HCT116 (cell line): ENCODE data around the gene MBLAC1. TPM values are rescaled to one million over a fixed set of nuclear protein-coding genes. Genes with fewer than 3 reads are reported as not detected.

Experiments used
- ATAC-seq: fragments of 200-7000 bp; cut with Tn5 transposase; 2 replicates; pipeline ENCODE4 v1.9.1; 2020; ENCODE audit warnings: mild to moderate bottlenecking, moderate library complexity
- BruUV-seq: library from RNA; stranded (reverse); fragments of 400-500 nt; replicated peaks from 2 replicates; lab custom pipeline; 2021; lab: Mats Ljungman, UMichigan
- CTCF ChIA-PET: fragments of 300-600 bp; sonication (Branson Sonifier 250); formaldehyde crosslinking; loops from one replicate; lab custom pipeline; 2021; ENCODE audit warnings: antibody characterized with exemption; lab: Charles Lee
- POLR2A ChIA-PET: fragments of 300-600, 350-600 bp; sonication (Branson Sonifier 250); formaldehyde crosslinking; loops from one replicate; lab custom pipeline; 2021; ENCODE audit warnings: antibody characterized with exemption; lab: Charles Lee
- RAD21 ChIA-PET, 2 experiments: fragments of 300-600 bp; sonication (Branson Sonifier 250); formaldehyde crosslinking; loops; one replicate each; lab custom pipeline; 2023; ENCODE audit warnings: low total read pairs in 2 of 2; ENCODE audit not compliant: uncharacterized antibody in 2 of 2, unreplicated experiment in 2 of 2, low non-redundant PET in 1 of 2; lab: Charles Lee
- DNase-seq: peaks from one replicate; pipeline ENCODE4 v3.0.0-alpha.2; 2010; ENCODE audit warnings: low read depth, low spot score
- H2AFZ ChIP-seq: fragments of 200-600 bp; shearing (Covaris generic), sonication (generic); 2 replicates; pipeline ENCODE4 v1.6.1; 2017; ENCODE audit warnings: low read depth, mixed run types, mixed read lengths, antibody characterized with exemption, low read length; ENCODE audit not compliant: poor library complexity, severe bottlenecking
- H3K27ac ChIP-seq: 2 replicates; pipeline ENCODE4 v1.5.1; 2012; ENCODE audit warnings: low read depth, low read length
- H3K27me3 ChIP-seq: fragments of 200-600 bp; sonication (generic); 2 replicates; pipeline ENCODE4 v1.6.1; 2016; ENCODE audit warnings: mixed run types, low read length, mixed read lengths; ENCODE audit not compliant: insufficient read depth
- H3K36me3 ChIP-seq, 2 experiments: fragments of 200-500 bp in 1 of 2; fragments of 200-600 bp in 1 of 2; sonication (Bioruptor generic) in 1 of 2; sonication (generic) in 1 of 2; 2 replicates each; pipeline versions ENCODE4 v1.5.1 to v1.6.1; 2014 to 2016; ENCODE audit warnings: low read length in 2 of 2, inconsistent platforms in 1 of 2, mixed read lengths in 1 of 2, mixed run types in 1 of 2; ENCODE audit not compliant: insufficient read depth in 2 of 2, control insufficient read depth in 1 of 2
- H3K4me1 ChIP-seq, 2 experiments: fragments of 200-600 bp in 1 of 2; sonication (generic) in 1 of 2; 2 replicates each; pipeline versions ENCODE4 v1.5.1 to v1.6.1; 2012 to 2017; ENCODE audit warnings: low read length in 2 of 2, inconsistent platforms in 1 of 2, mild to moderate bottlenecking in 1 of 2, mixed read lengths in 1 of 2, mixed run types in 1 of 2, moderate library complexity in 1 of 2; ENCODE audit not compliant: insufficient read depth in 2 of 2, control insufficient read depth in 1 of 2
- H3K4me2 ChIP-seq: fragments of 200-600 bp; sonication (generic); 2 replicates; pipeline ENCODE4 v1.6.1; 2017; ENCODE audit warnings: mixed run types, low read length, mixed read lengths
- H3K4me3 ChIP-seq, 2 experiments: fragments of 200-600 bp in 1 of 2; sonication (generic) in 1 of 2; replicated peaks in 1 of 2; 2 replicates each; pipeline ENCODE4 v1.5.1; 2011 to 2016; ENCODE audit warnings: low read length in 2 of 2, control low read depth in 1 of 2, low read depth in 1 of 2, mild to moderate bottlenecking in 1 of 2, mixed read lengths in 1 of 2, mixed run types in 1 of 2
- H3K79me2 ChIP-seq: fragments of 200-600 bp; sonication (generic); 2 replicates; pipeline ENCODE4 v1.6.1; 2017; ENCODE audit warnings: mild to moderate bottlenecking, mixed run types, low read length, moderate library complexity, mixed read lengths; ENCODE audit not compliant: insufficient read depth
- H3K9ac ChIP-seq: fragments of 200-600 bp; sonication (generic); 2 replicates; pipeline ENCODE4 v1.6.1; 2016; ENCODE audit warnings: low read length, mixed read lengths
- H3K9me2 ChIP-seq: fragments of 200-600 bp; sonication (generic), shearing (Covaris generic); 2 replicates; pipeline ENCODE4 v1.6.1; 2017; ENCODE audit warnings: mixed run types, mild to moderate bottlenecking, moderate library complexity; ENCODE audit not compliant: insufficient read depth
- H3K9me3 ChIP-seq, 2 experiments: fragments of 200-500 bp in 1 of 2; fragments of 200-600 bp in 1 of 2; sonication (Bioruptor generic) in 1 of 2; sonication (generic) in 1 of 2; 2 replicates each; pipeline ENCODE4 v1.6.1; 2014 to 2017; ENCODE audit warnings: low read length in 2 of 2, mixed read lengths in 2 of 2, inconsistent platforms in 1 of 2, low read depth in 1 of 2, mild to moderate bottlenecking in 1 of 2, mixed run types in 1 of 2, moderate library complexity in 1 of 2; ENCODE audit not compliant: control insufficient read depth in 1 of 2, insufficient read depth in 1 of 2
- H4K20me1 ChIP-seq: fragments of 200-600 bp; sonication (generic), shearing (Covaris generic); 2 replicates; pipeline ENCODE4 v1.6.1; 2017; ENCODE audit warnings: mixed run types, mild to moderate bottlenecking, moderate library complexity; ENCODE audit not compliant: insufficient read depth
- CBX3 ChIP-seq: IDR thresholded peaks from 2 replicates; pipeline ENCODE4 v1.6.1; 2012; ENCODE audit warnings: low read depth
- CEBPB ChIP-seq: IDR thresholded peaks from 2 replicates; pipeline ENCODE4 v1.6.1; 2012; ENCODE audit warnings: low read depth
- EGR1 ChIP-seq: IDR thresholded peaks from 2 replicates; pipeline ENCODE4 v1.6.1; 2012; ENCODE audit warnings: low read depth
- ELF1 ChIP-seq: IDR thresholded peaks from 2 replicates; pipeline ENCODE4 v1.6.1; 2012; ENCODE audit warnings: low read depth, borderline replicate concordance
- EZH2 ChIP-seq: fragments of 200-600 bp; sonication (generic); IDR thresholded peaks from 2 replicates; pipeline ENCODE4 v1.6.1; 2017; ENCODE audit warnings: antibody characterized with exemption, mixed run types
- EZH2phosphoT487 ChIP-seq: fragments of 200-600 bp; IDR thresholded peaks from 2 replicates; pipeline ENCODE4 v1.6.1; 2018; ENCODE audit warnings: antibody characterized with exemption, borderline replicate concordance
- FOSL1 ChIP-seq: IDR thresholded peaks from 2 replicates; pipeline ENCODE4 v1.6.1; 2012; ENCODE audit warnings: low read depth
- JUND ChIP-seq: IDR thresholded peaks from 2 replicates; pipeline ENCODE4 v1.6.1; 2012
- POLR2A ChIP-seq: IDR thresholded peaks from 2 replicates; pipeline ENCODE4 v1.7.0; 2011; ENCODE audit warnings: borderline replicate concordance; ENCODE audit not compliant: insufficient read depth, insufficient read length; ENCODE audit errors: extremely low read depth
- POLR2AphosphoS5 ChIP-seq: IDR thresholded peaks from 2 replicates; pipeline ENCODE4 v1.6.1; 2011; ENCODE audit warnings: mild to moderate bottlenecking, low read depth, low read length, moderate library complexity
- RAD21 ChIP-seq: IDR thresholded peaks from 2 replicates; pipeline ENCODE4 v1.6.1; 2012; ENCODE audit warnings: low read depth, mild to moderate bottlenecking
- SIN3A ChIP-seq: IDR thresholded peaks from 2 replicates; pipeline ENCODE4 v1.6.1; 2012; ENCODE audit warnings: low read depth
- SP1 ChIP-seq: IDR thresholded peaks from 2 replicates; pipeline ENCODE4 v1.6.1; 2012; ENCODE audit warnings: low read depth
- SRF ChIP-seq: IDR thresholded peaks from 2 replicates; pipeline ENCODE4 v1.6.1; 2012; ENCODE audit warnings: low read depth
- TCF7L2 ChIP-seq: IDR thresholded peaks from 2 replicates; pipeline ENCODE4 v1.7.0; 2011; ENCODE audit warnings: borderline replicate concordance, inconsistent platforms; ENCODE audit not compliant: insufficient read depth, insufficient read length; ENCODE audit errors: extremely low read depth
- ZNF274 ChIP-seq: fragments of 200-500 bp; sonication (Bioruptor generic); IDR thresholded peaks from 2 replicates; pipeline ENCODE4 v1.6.1; 2014; ENCODE audit warnings: mild to moderate bottlenecking, low read depth, low read length, inconsistent platforms
- intact Hi-C: fragments of 100-400 bp; cut with micrococcal nuclease; formaldehyde crosslinking; loops from 2 replicates; pipeline ENCODE4 v1.10.0; 2022
- total RNA-seq: library from RNA; stranded (reverse); gene quantifications from one replicate; pipeline ENCODE4 v1.2.1, GENCODE V29; 2021; ENCODE audit not compliant: unreplicated experiment
- TF ChIP-seq, protein P1 (sequence below): IDR thresholded peaks from 2 replicates; pipeline ENCODE4 v1.6.1; 2011; ENCODE audit warnings: mild to moderate bottlenecking, low read length, moderate library complexity; ENCODE audit not compliant: insufficient replicate concordance; ENCODE audit errors: extremely low read depth
- TF ChIP-seq, protein P2 (sequence below), 3 experiments: fragments of 200-600 bp in 1 of 3; sonication (generic) in 1 of 3; IDR thresholded peaks in 2 of 3; conservative IDR thresholded peaks in 1 of 3; 2 replicates each; pipeline ENCODE4 v1.5.1; 2012 to 2017; ENCODE audit warnings: low read depth in 2 of 3, low read length in 2 of 3, antibody characterized with exemption in 1 of 3, borderline replicate concordance in 1 of 3, control low read depth in 1 of 3, mild to moderate bottlenecking in 1 of 3, mixed read lengths in 1 of 3, mixed run types in 1 of 3, moderate library complexity in 1 of 3; ENCODE audit not compliant: insufficient read depth in 1 of 3
- TF ChIP-seq, protein P3 (sequence below): IDR thresholded peaks from 2 replicates; pipeline ENCODE4 v1.6.1; 2012
- TF ChIP-seq, protein P4 (sequence below): IDR thresholded peaks from 2 replicates; pipeline ENCODE4 v1.6.1; 2012

Gene MBLAC1
- total RNA-seq, 1 experiment from 2014 or later, result 2.0 TPM

DNA sequence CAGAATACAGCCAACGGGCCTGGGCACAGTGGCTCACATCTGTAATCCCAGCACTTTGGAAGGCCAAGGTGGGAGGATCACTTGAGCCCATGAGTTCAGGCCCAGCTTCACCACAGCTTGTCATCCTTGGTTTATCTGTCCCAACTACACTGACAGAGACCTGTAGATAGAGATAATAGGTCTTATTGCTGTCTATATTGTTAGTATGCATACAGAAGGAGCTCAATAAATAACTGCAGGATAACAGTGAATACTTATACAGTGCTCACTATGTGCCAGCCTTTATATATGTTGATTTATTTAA, 6.1 kb upstream of the MBLAC1 start:
- no TSS peak for BruUV-seq
- Histone ChIP-seq H3K27ac (peak overlapping the region; percentile 50), H3K4me2 (peak overlapping the region; percentile 91), H3K9me2 (no peaks in the 10 kb centered on the region), H3K27me3 (no peaks in the 10 kb centered on the region), H3K4me1 (peaks cover 17 to 33% of the 10 kb centered on the region in 2 experiments), H3K4me3 (peak overlapping the region; percentile 90 to 99), H3K9me3 (no peaks in the 10 kb centered on the region), H3K79me2 (peaks cover 11% of the 10 kb centered on the region), H2AFZ (no peak overlapping the region), H3K36me3 (no peaks in the 10 kb centered on the region), H3K9ac (peak overlapping the region; percentile 87; the same call in 1 of the 2 replicates), H4K20me1 (no peaks in the 10 kb centered on the region)
- RAD21 ChIA-PET, result no interaction called here
- intact Hi-C loops, result no loop called here
- POLR2A ChIA-PET, result no interaction called here
- CTCF ChIA-PET, result interaction anchor here (0.7 to 1.3 kb wide), 2 partner anchors 9 to 10 kb away, joined by 3 to 4 read pairs; no protein-coding TSS in a partner anchor
- no peak for ATAC-seq
- no peak for DNase-seq
- TF ChIP-seq JUND (no peak), CBX3 (no peak), SRF (no peak), RAD21 (no peak), EZH2phosphoT487 (no peak), EZH2 (no peak), POLR2A (no peak), POLR2AphosphoS5 (no peak), ZNF274 (no peak), SIN3A (no peak), EGR1 (no peak), FOSL1 (no peak), SP1 (no peak), ELF1 (no peak), TCF7L2 (no peak), CEBPB (no peak)
- TF ChIP-seq, protein P1, sequence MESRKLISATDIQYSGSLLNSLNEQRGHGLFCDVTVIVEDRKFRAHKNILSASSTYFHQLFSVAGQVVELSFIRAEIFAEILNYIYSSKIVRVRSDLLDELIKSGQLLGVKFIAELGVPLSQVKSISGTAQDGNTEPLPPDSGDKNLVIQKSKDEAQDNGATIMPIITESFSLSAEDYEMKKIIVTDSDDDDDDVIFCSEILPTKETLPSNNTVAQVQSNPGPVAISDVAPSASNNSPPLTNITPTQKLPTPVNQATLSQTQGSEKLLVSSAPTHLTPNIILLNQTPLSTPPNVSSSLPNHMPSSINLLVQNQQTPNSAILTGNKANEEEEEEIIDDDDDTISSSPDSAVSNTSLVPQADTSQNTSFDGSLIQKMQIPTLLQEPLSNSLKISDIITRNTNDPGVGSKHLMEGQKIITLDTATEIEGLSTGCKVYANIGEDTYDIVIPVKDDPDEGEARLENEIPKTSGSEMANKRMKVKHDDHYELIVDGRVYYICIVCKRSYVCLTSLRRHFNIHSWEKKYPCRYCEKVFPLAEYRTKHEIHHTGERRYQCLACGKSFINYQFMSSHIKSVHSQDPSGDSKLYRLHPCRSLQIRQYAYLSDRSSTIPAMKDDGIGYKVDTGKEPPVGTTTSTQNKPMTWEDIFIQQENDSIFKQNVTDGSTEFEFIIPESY, result no peak
- TF ChIP-seq, protein P2, sequence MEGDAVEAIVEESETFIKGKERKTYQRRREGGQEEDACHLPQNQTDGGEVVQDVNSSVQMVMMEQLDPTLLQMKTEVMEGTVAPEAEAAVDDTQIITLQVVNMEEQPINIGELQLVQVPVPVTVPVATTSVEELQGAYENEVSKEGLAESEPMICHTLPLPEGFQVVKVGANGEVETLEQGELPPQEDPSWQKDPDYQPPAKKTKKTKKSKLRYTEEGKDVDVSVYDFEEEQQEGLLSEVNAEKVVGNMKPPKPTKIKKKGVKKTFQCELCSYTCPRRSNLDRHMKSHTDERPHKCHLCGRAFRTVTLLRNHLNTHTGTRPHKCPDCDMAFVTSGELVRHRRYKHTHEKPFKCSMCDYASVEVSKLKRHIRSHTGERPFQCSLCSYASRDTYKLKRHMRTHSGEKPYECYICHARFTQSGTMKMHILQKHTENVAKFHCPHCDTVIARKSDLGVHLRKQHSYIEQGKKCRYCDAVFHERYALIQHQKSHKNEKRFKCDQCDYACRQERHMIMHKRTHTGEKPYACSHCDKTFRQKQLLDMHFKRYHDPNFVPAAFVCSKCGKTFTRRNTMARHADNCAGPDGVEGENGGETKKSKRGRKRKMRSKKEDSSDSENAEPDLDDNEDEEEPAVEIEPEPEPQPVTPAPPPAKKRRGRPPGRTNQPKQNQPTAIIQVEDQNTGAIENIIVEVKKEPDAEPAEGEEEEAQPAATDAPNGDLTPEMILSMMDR (IDR thresholded peaks at IDR 0.05 in 2 of 3, conservative IDR thresholded peaks at IDR 0.05 in 1 of 3; ENCODE audit: borderline replicate concordance in 1 of 3, insufficient read depth in 1 of 3, low read depth in 2 of 3, low read length in 2 of 3), result no peak
- TF ChIP-seq, protein P3, sequence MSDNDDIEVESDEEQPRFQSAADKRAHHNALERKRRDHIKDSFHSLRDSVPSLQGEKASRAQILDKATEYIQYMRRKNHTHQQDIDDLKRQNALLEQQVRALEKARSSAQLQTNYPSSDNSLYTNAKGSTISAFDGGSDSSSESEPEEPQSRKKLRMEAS, result no peak
- TF ChIP-seq, protein P4, sequence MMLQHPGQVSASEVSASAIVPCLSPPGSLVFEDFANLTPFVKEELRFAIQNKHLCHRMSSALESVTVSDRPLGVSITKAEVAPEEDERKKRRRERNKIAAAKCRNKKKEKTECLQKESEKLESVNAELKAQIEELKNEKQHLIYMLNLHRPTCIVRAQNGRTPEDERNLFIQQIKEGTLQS, result no peak
